ENCODE data around the gene FAM120A.
A peak's percentile ranks its signal among the peaks of the same experiment; 100 is the strongest.

The FAM120A gene

DNA sequence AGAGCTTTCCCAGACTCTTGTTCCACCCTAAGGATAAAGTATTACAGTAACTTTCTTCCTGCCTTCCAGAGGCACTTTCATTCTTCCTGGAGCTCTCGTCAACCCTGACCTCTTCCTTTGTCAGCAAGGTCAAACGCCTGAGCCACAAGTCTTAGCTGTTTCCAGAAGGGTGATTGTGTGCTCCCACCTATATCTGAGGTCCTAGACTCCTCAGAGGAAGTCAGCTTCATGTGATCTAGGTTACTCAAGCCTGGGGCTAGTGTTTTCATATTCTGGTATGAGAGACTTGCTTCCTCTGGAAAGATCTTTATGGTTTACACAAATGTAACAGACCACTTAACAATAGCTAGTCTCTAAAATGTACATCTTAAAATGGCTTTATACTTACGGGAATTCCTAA lies 5.4 kb upstream of the FAM120A start:
- TF ChIP-seq, protein P1, sequence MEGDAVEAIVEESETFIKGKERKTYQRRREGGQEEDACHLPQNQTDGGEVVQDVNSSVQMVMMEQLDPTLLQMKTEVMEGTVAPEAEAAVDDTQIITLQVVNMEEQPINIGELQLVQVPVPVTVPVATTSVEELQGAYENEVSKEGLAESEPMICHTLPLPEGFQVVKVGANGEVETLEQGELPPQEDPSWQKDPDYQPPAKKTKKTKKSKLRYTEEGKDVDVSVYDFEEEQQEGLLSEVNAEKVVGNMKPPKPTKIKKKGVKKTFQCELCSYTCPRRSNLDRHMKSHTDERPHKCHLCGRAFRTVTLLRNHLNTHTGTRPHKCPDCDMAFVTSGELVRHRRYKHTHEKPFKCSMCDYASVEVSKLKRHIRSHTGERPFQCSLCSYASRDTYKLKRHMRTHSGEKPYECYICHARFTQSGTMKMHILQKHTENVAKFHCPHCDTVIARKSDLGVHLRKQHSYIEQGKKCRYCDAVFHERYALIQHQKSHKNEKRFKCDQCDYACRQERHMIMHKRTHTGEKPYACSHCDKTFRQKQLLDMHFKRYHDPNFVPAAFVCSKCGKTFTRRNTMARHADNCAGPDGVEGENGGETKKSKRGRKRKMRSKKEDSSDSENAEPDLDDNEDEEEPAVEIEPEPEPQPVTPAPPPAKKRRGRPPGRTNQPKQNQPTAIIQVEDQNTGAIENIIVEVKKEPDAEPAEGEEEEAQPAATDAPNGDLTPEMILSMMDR (conservative IDR thresholded peaks at IDR 0.05; ENCODE audit: low read depth) = no peak
- H3K27ac ChIP-seq = no peak overlapping the region
- ChIA-PET POLR2A (ENCODE audit: low non-redundant PET) (interaction anchor here (0.6 kb wide), 1 partner anchor 116 kb away, joined by 7 read pairs; no protein-coding TSS in a partner anchor), CTCF (no interaction called here)
- DNase-seq (ENCODE audit: low spot score) = no peak

DNA sequence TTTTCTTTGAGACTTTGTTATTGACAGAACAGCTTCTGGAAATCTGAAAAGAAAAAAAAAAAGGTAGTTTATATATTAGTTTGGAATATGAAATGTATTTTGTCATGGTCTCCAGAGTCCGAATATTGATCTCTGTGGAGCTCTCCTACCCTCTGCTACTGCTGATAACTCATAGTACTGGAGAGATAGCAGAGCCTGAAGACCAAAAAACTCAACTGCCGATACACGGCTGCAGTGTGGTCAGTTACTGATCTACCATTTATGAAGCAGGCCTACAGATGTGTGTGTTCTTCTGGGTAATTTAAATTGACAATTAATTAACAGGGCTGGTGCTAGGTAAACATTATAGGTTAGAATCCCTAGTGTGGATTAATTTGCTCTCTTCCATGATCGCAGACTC lies 3.8 kb upstream of the FAM120A start:
- H3K27ac ChIP-seq = no peak overlapping the region
- ChIA-PET CTCF (no interaction called here), POLR2A (ENCODE audit: low non-redundant PET) (interaction anchor here (0.6 kb wide), 1 partner anchor 788 kb away, joined by 3 read pairs; no protein-coding TSS in a partner anchor)
- DNase-seq (ENCODE audit: low spot score) = no peak
- TF ChIP-seq, protein P1 (conservative IDR thresholded peaks at IDR 0.05; ENCODE audit: low read depth) = no peak

DNA sequence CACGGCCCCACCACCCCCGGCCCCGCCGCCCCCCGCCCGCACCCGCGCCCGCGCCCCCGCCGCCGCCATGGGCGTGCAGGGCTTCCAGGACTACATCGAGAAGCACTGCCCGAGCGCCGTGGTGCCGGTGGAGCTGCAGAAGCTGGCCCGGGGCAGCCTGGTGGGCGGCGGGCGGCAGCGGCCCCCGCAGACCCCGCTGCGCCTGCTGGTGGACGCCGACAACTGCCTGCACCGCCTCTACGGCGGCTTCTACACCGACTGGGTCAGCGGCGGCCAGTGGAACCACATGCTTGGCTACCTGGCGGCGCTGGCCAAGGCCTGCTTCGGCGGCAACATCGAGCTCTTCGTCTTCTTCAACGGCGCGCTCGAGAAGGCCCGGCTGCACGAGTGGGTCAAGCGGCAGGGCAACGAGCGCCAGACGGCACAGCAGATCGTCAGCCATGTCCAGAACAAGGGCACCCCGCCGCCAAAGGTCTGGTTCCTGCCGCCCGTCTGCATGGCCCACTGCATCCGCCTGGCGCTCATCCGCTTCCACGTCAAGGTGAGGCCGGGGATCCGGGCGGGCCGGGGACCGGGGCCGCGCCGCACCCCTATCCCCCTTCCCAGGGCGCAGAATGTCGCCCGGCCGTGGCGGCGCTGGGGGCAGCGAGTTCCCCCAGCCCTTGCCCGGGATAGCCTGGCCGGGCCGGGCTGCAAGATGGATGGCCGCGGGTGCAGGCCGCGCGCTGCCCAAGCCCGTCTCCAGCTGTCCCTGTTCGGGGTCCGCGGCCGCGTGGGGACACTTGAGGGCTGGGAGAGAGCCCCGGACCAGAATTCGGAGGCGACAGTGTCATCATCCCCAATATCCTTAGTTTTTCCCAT lies 594 bp downstream of the FAM120A start:
- ChIA-PET CTCF (interaction anchor here (1.7 to 2.4 kb wide), 2 partner anchors 12 to 114 kb away, joined by 6 to 9 read pairs; no protein-coding TSS in a partner anchor), POLR2A (ENCODE audit: low non-redundant PET) (no interaction called here)
- H3K27ac ChIP-seq = peak overlapping the region; percentile 93
- DNase-seq (ENCODE audit: low spot score) = no peak
- TF ChIP-seq, protein P1 (conservative IDR thresholded peaks at IDR 0.05; ENCODE audit: low read depth) = peak; percentile 32

DNA sequence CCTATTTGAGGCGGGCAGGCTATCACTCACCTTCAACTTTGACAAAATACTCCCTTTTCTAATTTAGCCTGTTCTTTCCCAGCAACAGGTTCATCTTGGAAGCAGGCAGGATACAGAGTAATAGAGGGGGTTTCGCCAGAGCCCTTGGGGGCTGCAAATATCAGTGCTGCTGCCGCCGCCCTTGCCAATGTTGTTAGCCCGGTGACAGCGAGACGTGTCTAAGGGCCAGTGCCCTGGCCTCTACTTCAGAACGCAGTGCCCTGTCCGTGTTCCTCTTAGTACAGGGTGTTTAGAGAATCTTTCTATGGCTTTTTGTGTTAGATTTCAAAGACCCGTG lies 1.2 kb downstream of the FAM120A start:
- no peak for DNase-seq (ENCODE audit: low spot score)
- CTCF ChIA-PET = interaction anchor here (1.7 kb wide), 1 partner anchor 12 kb away, joined by 6 read pairs; no protein-coding TSS in a partner anchor
- peak overlapping the region; percentile 93 for H3K27ac ChIP-seq
- TF ChIP-seq, protein P1 (conservative IDR thresholded peaks at IDR 0.05; ENCODE audit: low read depth) = no peak
- POLR2A ChIA-PET (ENCODE audit: low non-redundant PET) = no interaction called here

DNA sequence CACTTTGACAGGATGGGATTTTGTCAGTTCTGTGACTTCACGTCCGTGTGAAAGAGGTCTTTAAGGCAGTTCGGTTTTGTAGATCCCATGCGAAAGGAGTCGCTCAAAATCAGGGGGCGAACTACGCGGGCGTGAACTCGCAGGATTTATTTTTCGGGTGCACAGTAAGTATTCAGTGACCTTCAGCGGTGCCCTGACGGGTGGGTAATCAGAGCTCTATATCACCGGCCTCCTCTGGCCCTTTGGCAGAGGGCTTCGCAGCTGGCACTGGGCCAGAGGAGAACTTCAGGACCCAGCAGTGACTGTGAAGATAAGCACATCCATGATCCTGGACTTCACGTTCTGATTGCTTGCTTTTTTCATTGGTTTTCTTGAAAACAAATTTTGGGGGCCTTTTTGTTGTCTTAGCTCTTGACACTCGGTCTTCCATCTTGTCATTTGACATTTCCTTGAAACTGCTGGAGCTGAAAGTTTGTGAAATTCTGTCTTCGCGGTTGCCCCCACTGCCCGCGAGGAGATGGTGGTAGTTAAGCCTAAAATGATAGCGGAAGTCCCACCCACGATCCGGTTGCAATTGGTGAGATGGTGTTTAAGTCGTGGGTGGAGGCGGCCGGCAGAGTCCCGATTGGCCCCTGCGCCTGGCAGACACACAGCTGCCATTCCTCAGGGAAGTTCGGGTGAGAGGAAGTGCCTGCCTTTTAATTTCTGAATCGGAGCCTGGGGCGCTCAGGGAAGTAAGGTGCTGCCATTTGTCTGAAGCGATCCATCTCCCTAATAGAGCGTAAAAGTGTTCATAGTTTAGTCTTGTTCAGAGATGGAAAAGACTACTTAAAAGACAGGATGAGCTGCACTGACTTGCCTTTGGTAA lies 1.8 kb downstream of the FAM120A start, which contains the start of gene FAM120AOS:
TSS of gene FAM120AOS (minus strand) at position 535 of the 868 bp plus-strand sequence. CDS start 872 bp downstream, outside the sequence.
- CTCF ChIA-PET = interaction anchor here (0.5 to 1.7 kb wide), 7 partner anchors 11 to 737 kb away, joined by 3 to 6 read pairs (median 3); no protein-coding TSS in a partner anchor
- H3K27ac ChIP-seq = peak within 1 kb of the TSS; percentile 93
- POLR2A ChIA-PET (ENCODE audit: low non-redundant PET) = interaction anchor here (1.7 kb wide), 1 partner anchor 113 kb away, joined by 4 read pairs; no protein-coding TSS in a partner anchor
- peak; percentile 98 for DNase-seq (ENCODE audit: low spot score)
- TF ChIP-seq, protein P1 (conservative IDR thresholded peaks at IDR 0.05; ENCODE audit: low read depth) = no peak

DNA sequence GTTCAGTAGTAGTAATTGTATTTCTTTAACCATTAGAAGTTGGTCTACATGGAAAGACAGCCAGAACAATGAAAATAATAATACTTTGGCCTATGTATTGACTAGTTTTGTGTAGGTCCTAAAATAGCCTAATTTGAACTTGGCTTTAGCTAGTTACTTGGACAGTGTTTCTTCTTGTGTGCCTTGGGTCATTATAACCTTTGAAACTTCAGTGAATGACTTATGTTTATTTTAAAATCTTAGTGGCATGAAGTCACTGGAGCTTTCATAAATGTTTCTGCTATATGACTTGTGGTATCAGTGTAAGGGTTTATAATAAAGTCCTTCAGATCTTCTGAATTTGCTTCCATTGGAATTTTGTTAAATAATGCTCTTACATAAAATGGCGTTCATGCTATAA lies 4.5 kb downstream of the FAM120A start:
- H3K27ac ChIP-seq = no peak overlapping the region
- DNase-seq (ENCODE audit: low spot score) = no peak
- ChIA-PET POLR2A (ENCODE audit: low non-redundant PET) (no interaction called here), CTCF (interaction anchor here (0.7 kb wide), 1 partner anchor 35 kb away, joined by 4 read pairs; no protein-coding TSS in a partner anchor)
- TF ChIP-seq, protein P1 (conservative IDR thresholded peaks at IDR 0.05; ENCODE audit: low read depth) = no peak
